Loucy (cell line): ENCODE measurements around the gene ZC3HAV1L.

Source experiments
- CTCF ChIP-seq: fragments of 200-600 bp; sonication (generic); conservative IDR thresholded peaks from 2 replicates; pipeline ENCODE4 v1.5.1; 2014; ENCODE audit warnings: mild to moderate bottlenecking, antibody characterized with exemption, low read length
- EZH2phosphoT487 ChIP-seq: fragments of 200-600 bp; IDR thresholded peaks from 2 replicates; pipeline ENCODE4 v1.6.1; 2018; ENCODE audit warnings: antibody characterized with exemption, mild to moderate bottlenecking, moderate library complexity, borderline replicate concordance

GRCh38 chr7:138999414-138999813 lies 36.4 kb downstream of the ZC3HAV1L start:
- TF ChIP-seq CTCF (no peak), EZH2phosphoT487 (no peak)
